Right cardiac atrium (tissue), 5 donors: ENCODE results near the gene NR3C1. TPM values are rescaled to one million over a fixed set of nuclear protein-coding genes. Genes with fewer than 3 reads are reported as not detected.
A peak's percentile ranks its signal among the peaks of the same experiment; 100 is the strongest.

Source experiments
- ATAC-seq, 2 donors: fragments of 200-7000 bp; cut with Tn5 transposase; one replicate each; pipeline versions ENCODE4 v1.8.0 to v1.9.1; 2020; ENCODE audit warnings: moderate library complexity in 2 of 2, mild to moderate bottlenecking in 1 of 2
- DNase-seq, 3 donors: peaks; one replicate each; pipeline ENCODE4 v3.0.0-alpha.2; 2020
- H3K27ac ChIP-seq: one replicate; pipeline ENCODE4 v1.5.1; 2013; ENCODE audit warnings: mild to moderate bottlenecking, low read length, control low read depth, moderate library complexity
- H3K27me3 ChIP-seq: one replicate; pipeline ENCODE4 v1.6.1; 2013; ENCODE audit not compliant: control insufficient read depth, insufficient read depth
- H3K4me1 ChIP-seq: one replicate; pipeline ENCODE4 v1.6.1; 2013; ENCODE audit warnings: low read length; ENCODE audit not compliant: control insufficient read depth, insufficient read depth
- H3K4me3 ChIP-seq: one replicate; pipeline ENCODE4 v1.5.1; 2013; ENCODE audit warnings: low read length, control low read depth
- H3K9me3 ChIP-seq: one replicate; pipeline ENCODE4 v1.6.1; 2013; ENCODE audit warnings: low read length; ENCODE audit not compliant: control insufficient read depth
- WGBS: extraction: QIAGEN DNeasy Blood & Tissue Kit; methylation state at CpG from one replicate; pipeline ENCODE4 v1.1.7; 2013; 5-methylcytosine and 5-hydroxymethylcytosine counted together
- intact Hi-C, 4 donors: fragments of 100-400 bp; cut with DNase I; formaldehyde crosslinking; loops; one replicate each; pipeline versions ENCODE4 v1.11.0 to v1.14.0; 2022 to 2023
- polyA plus RNA-seq: library from polyadenylated mRNA; stranded (reverse); fragments of 200-250 nt; gene quantifications from one replicate; pipeline ENCODE4 v1.2.3, GENCODE V29; 2013
- total RNA-seq, 4 donors: library from RNA; stranded (reverse); fragmentation: NEBNext Ultra II Directional; extraction: Animal tissue kit (Norgen Biotek cat#: 25700); gene quantifications; one replicate each; pipeline ENCODE4 v1.2.1, GENCODE V29; 2021
- donor health status: healthy with polysubstance abuse.
- donor health status: DM: no; HTN: yes; CAD: no.
- donor health status: DM: no; HTN: no; CAD: no.
- donor health status: DM: no; HTN: yes; CAD: no; lungs with severe emphysema.
- donor health status: DM: yes; HTN: yes; CAD: no.

Gene NR3C1
- total and polyA plus RNA-seq, 5 donors, result 16.5 to 66.5 (median 49.9) TPM

GRCh38 chr5:143316337-143316736, 87.1 kb downstream of the NR3C1 start:
- Histone ChIP-seq H3K4me3 (no peak overlapping the region), H3K27me3 (no peaks in the 10 kb centered on the region), H3K27ac (no peak overlapping the region), H3K4me1 (peaks cover 14% of the 10 kb centered on the region), H3K9me3 (no peaks in the 10 kb centered on the region)
- intact Hi-C loops, result no loop called here
- no peak for ATAC-seq
- 88% methylated on average over 6 of the region's 6 CpGs for WGBS
- no peak for DNase-seq

GRCh38 chr5:143315929-143316328, 87.6 kb downstream of the NR3C1 start:
- DNase-seq, result no peak
- no peak overlapping the region for H3K27ac ChIP-seq
- WGBS, result 75% methylated on average over 6 of the region's 6 CpGs
- H3K4me3 ChIP-seq, result no peak overlapping the region
- peaks cover 14% of the 10 kb centered on the region for H3K4me1 ChIP-seq
- peak in 1 of 2 donors; percentile 64 for ATAC-seq
- no peaks in the 10 kb centered on the region for H3K9me3 ChIP-seq
- H3K27me3 ChIP-seq, result no peaks in the 10 kb centered on the region
- intact Hi-C loops, result no loop called here

- DNase-seq, result no peak
- peaks cover 14% of the 10 kb centered on the region for H3K4me1 ChIP-seq
- H3K27ac ChIP-seq, result no peak overlapping the region
- intact Hi-C loops, result no loop called here
- no peak for ATAC-seq
- no peaks in the 10 kb centered on the region for H3K9me3 ChIP-seq
- WGBS, result 83% methylated on average over 3 of the region's 3 CpGs
- no peak overlapping the region for H3K4me3 ChIP-seq
- no peaks in the 10 kb centered on the region for H3K27me3 ChIP-seq
Measured at GRCh38 chr5:143315214-143315613, 88.3 kb downstream of the NR3C1 start.

GRCh38 chr5:143314659-143315058, 88.8 kb downstream of the NR3C1 start:
- ATAC-seq (peak; percentile 56 to 69), DNase-seq (no peak)
- H3K4me3 ChIP-seq, result no peak overlapping the region
- intact Hi-C loops, result no loop called here
- H3K27me3 ChIP-seq, result no peaks in the 10 kb centered on the region
- H3K9me3 ChIP-seq, result no peaks in the 10 kb centered on the region
- peaks cover 14% of the 10 kb centered on the region for H3K4me1 ChIP-seq
- no peak overlapping the region for H3K27ac ChIP-seq

- ATAC-seq (no peak), DNase-seq (no peak)
- no peaks in the 10 kb centered on the region for H3K27me3 ChIP-seq
- intact Hi-C loops, result no loop called here
- H3K4me3 ChIP-seq, result no peak overlapping the region
- peaks cover 14% of the 10 kb centered on the region for H3K4me1 ChIP-seq
- WGBS, result 52% methylated on average over 1 of the region's 1 CpG
- H3K27ac ChIP-seq, result no peak overlapping the region
- no peaks in the 10 kb centered on the region for H3K9me3 ChIP-seq
Measured at GRCh38 chr5:143314099-143314498, 89.4 kb downstream of the NR3C1 start.

GRCh38 chr5:143313298-143313852, 90.1 kb downstream of the NR3C1 start:
- Histone ChIP-seq H3K9me3 (no peaks in the 10 kb centered on the region), H3K27ac (no peak overlapping the region), H3K27me3 (no peaks in the 10 kb centered on the region), H3K4me1 (peaks cover 14% of the 10 kb centered on the region), H3K4me3 (no peak overlapping the region)
- DNase-seq (no peak), ATAC-seq (no peak)
- intact Hi-C loops, result no loop called here
- WGBS, result 44% methylated on average over 1 of the region's 1 CpG

GRCh38 chr5:143312822-143313221, 90.7 kb downstream of the NR3C1 start:
- ATAC-seq, result no peak
- Histone ChIP-seq H3K9me3 (no peaks in the 10 kb centered on the region), H3K4me3 (no peak overlapping the region), H3K4me1 (peaks cover 14% of the 10 kb centered on the region), H3K27me3 (no peaks in the 10 kb centered on the region), H3K27ac (no peak overlapping the region)
- DNase-seq, result no peak
- WGBS, result 100% methylated on average over 2 of the region's 2 CpGs
- intact Hi-C loops, result no loop called here

GRCh38 chr5:143311955-143312354, 91.5 kb downstream of the NR3C1 start:
- intact Hi-C loops, result no loop called here
- peaks cover 8% of the 10 kb centered on the region for H3K4me1 ChIP-seq
- WGBS, result 97% methylated on average over 1 of the region's 1 CpG

GRCh38 chr5:143311428-143311827, 92.1 kb downstream of the NR3C1 start:
- intact Hi-C loops, result no loop called here
- no peaks in the 10 kb centered on the region for H3K27me3 ChIP-seq
- no peaks in the 10 kb centered on the region for H3K9me3 ChIP-seq

More at GRCh38 chr5:143311955-143312354, 91.5 kb downstream of the NR3C1 start:
- ATAC-seq (no peak), DNase-seq (no peak)
- Histone ChIP-seq H3K27me3 (no peaks in the 10 kb centered on the region), H3K4me3 (no peak overlapping the region), H3K9me3 (no peaks in the 10 kb centered on the region), H3K27ac (no peak overlapping the region)

GRCh38 chr5:143309661-143310431, 93.6 kb downstream of the NR3C1 start:
- 95% methylated on average over 7 of the region's 7 CpGs for WGBS
- H3K27ac ChIP-seq, result no peak overlapping the region
- no peak overlapping the region for H3K4me3 ChIP-seq
- no peak for DNase-seq
- no peaks in the 10 kb centered on the region for H3K27me3 ChIP-seq
- intact Hi-C loops, result no loop called here
- H3K9me3 ChIP-seq, result no peaks in the 10 kb centered on the region
- H3K4me1 ChIP-seq, result peaks cover 2% of the 10 kb centered on the region
- ATAC-seq, result no peak

More at GRCh38 chr5:143311428-143311827, 92.1 kb downstream of the NR3C1 start:
- H3K27ac ChIP-seq, result no peak overlapping the region
- peaks cover 8% of the 10 kb centered on the region for H3K4me1 ChIP-seq
- 85% methylated on average over 5 of the region's 5 CpGs for WGBS
- no peak for ATAC-seq
- no peak for DNase-seq
- H3K4me3 ChIP-seq, result no peak overlapping the region

- Histone ChIP-seq H3K4me1 (no peaks in the 10 kb centered on the region), H3K27me3 (no peaks in the 10 kb centered on the region), H3K27ac (no peak overlapping the region), H3K4me3 (no peak overlapping the region), H3K9me3 (no peaks in the 10 kb centered on the region)
- ATAC-seq (no peak), DNase-seq (no peak)
- intact Hi-C loops, result no loop called here
- 87% methylated on average over 2 of the region's 2 CpGs for WGBS
Measured at GRCh38 chr5:143308731-143309130, 94.8 kb downstream of the NR3C1 start.
